ENCODE data around the gene DGAT2.

DNA sequence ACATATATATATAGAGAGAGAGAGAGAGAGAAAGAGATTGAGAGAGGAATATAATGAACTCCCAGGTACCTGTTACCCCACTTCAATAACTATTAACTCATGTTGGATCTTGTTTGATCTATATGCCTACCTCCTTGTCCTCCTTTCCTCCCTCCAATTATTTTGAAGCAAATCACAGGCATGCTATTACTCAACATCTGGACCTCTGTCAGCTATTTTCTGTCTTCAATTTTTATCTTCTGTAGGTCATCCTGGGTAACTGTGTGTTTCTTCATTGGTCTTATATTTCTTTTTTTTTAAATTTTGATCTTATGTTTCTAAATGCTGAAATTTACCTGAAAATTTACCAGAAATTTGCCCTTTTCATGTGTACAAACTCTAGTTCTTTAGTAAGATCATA lies 71.3 kb downstream of the DGAT2 start:
- TF ChIP-seq, protein P1, sequence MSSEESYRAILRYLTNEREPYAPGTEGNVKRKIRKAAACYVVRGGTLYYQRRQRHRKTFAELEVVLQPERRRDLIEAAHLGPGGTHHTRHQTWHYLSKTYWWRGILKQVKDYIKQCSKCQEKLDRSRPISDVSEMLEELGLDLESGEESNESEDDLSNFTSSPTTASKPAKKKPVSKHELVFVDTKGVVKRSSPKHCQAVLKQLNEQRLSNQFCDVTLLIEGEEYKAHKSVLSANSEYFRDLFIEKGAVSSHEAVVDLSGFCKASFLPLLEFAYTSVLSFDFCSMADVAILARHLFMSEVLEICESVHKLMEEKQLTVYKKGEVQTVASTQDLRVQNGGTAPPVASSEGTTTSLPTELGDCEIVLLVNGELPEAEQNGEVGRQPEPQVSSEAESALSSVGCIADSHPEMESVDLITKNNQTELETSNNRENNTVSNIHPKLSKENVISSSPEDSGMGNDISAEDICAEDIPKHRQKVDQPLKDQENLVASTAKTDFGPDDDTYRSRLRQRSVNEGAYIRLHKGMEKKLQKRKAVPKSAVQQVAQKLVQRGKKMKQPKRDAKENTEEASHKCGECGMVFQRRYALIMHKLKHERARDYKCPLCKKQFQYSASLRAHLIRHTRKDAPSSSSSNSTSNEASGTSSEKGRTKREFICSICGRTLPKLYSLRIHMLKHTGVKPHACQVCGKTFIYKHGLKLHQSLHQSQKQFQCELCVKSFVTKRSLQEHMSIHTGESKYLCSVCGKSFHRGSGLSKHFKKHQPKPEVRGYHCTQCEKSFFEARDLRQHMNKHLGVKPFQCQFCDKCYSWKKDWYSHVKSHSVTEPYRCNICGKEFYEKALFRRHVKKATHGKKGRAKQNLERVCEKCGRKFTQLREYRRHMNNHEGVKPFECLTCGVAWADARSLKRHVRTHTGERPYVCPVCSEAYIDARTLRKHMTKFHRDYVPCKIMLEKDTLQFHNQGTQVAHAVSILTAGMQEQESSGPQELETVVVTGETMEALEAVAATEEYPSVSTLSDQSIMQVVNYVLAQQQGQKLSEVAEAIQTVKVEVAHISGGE (tag by site-specific recombination; conservative IDR thresholded peaks at IDR 0.05; ENCODE audit: low read depth): no peak
- TF ChIP-seq, protein P2, sequence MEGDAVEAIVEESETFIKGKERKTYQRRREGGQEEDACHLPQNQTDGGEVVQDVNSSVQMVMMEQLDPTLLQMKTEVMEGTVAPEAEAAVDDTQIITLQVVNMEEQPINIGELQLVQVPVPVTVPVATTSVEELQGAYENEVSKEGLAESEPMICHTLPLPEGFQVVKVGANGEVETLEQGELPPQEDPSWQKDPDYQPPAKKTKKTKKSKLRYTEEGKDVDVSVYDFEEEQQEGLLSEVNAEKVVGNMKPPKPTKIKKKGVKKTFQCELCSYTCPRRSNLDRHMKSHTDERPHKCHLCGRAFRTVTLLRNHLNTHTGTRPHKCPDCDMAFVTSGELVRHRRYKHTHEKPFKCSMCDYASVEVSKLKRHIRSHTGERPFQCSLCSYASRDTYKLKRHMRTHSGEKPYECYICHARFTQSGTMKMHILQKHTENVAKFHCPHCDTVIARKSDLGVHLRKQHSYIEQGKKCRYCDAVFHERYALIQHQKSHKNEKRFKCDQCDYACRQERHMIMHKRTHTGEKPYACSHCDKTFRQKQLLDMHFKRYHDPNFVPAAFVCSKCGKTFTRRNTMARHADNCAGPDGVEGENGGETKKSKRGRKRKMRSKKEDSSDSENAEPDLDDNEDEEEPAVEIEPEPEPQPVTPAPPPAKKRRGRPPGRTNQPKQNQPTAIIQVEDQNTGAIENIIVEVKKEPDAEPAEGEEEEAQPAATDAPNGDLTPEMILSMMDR (tag by site-specific recombination; IDR thresholded peaks at IDR 0.05): no peak
- TF ChIP-seq, protein P3, sequence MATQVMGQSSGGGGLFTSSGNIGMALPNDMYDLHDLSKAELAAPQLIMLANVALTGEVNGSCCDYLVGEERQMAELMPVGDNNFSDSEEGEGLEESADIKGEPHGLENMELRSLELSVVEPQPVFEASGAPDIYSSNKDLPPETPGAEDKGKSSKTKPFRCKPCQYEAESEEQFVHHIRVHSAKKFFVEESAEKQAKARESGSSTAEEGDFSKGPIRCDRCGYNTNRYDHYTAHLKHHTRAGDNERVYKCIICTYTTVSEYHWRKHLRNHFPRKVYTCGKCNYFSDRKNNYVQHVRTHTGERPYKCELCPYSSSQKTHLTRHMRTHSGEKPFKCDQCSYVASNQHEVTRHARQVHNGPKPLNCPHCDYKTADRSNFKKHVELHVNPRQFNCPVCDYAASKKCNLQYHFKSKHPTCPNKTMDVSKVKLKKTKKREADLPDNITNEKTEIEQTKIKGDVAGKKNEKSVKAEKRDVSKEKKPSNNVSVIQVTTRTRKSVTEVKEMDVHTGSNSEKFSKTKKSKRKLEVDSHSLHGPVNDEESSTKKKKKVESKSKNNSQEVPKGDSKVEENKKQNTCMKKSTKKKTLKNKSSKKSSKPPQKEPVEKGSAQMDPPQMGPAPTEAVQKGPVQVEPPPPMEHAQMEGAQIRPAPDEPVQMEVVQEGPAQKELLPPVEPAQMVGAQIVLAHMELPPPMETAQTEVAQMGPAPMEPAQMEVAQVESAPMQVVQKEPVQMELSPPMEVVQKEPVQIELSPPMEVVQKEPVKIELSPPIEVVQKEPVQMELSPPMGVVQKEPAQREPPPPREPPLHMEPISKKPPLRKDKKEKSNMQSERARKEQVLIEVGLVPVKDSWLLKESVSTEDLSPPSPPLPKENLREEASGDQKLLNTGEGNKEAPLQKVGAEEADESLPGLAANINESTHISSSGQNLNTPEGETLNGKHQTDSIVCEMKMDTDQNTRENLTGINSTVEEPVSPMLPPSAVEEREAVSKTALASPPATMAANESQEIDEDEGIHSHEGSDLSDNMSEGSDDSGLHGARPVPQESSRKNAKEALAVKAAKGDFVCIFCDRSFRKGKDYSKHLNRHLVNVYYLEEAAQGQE (tag by site-specific recombination; IDR thresholded peaks at IDR 0.05): no peak
- no peak for TF ChIP-seq HOXD13 (CRISPR knock-in tag; IDR thresholded peaks at IDR 0.05; ENCODE audit: borderline replicate concordance)
- no peak for TF ChIP-seq ZNF391 (tag by site-specific recombination; IDR thresholded peaks at IDR 0.05; ENCODE audit: borderline replicate concordance, low read depth)
- TF ChIP-seq WT1 (tag by site-specific recombination; IDR thresholded peaks at IDR 0.05): no peak
- no peak for TF ChIP-seq ZNF776 (tag by site-specific recombination; IDR thresholded peaks at IDR 0.05; ENCODE audit: borderline replicate concordance)
- no peak for TF ChIP-seq ZFP3 (tag by site-specific recombination; IDR thresholded peaks at IDR 0.05; ENCODE audit: low read depth)
- TF ChIP-seq ZNF114 (tag by site-specific recombination; IDR thresholded peaks at IDR 0.05): no peak

Measured in HEK293 (cell line).